Upper lobe of left lung (tissue), 6 donors: ENCODE data around the gene ZNF124. TPM values are rescaled to one million over a fixed set of nuclear protein-coding genes. Genes with fewer than 3 reads are reported as not detected.
"Not testable (repeated sequence)": the region's sequence is repeated elsewhere in the genome, so short reads cannot be mapped to it uniquely, and the experiment has no call there.

Experiments
- ATAC-seq, 2 donors: fragments of 200-7000 bp; cut with Tn5 transposase; one replicate each; pipeline ENCODE4 v1.9.1; 2022; ENCODE audit warnings: mild to moderate bottlenecking in 2 of 2, moderate library complexity in 2 of 2; ENCODE audit not compliant: low FRiP score in 2 of 2
- DNase-seq, 2 donors: peaks; one replicate each; pipeline ENCODE4 v3.0.0-alpha.2; 2019 to 2020
- H3K27ac ChIP-seq, 4 donors: fragments of 200-600 bp; sonication (generic); one replicate each; pipeline ENCODE4 v1.5.1; 2016 to 2019
- H3K27me3 ChIP-seq, 4 donors: fragments of 200-600 bp; sonication (generic); one replicate each; pipeline ENCODE4 v1.5.1; 2017 to 2019
- H3K36me3 ChIP-seq, 4 donors: fragments of 200-600 bp; sonication (generic); one replicate each; pipeline ENCODE4 v1.5.1; 2016 to 2019
- H3K4me1 ChIP-seq, 4 donors: fragments of 200-600 bp; sonication (generic); one replicate each; pipeline ENCODE4 v1.5.1; 2018 to 2019
- H3K4me3 ChIP-seq, 4 donors: fragments of 200-600 bp; sonication (generic); one replicate each; pipeline ENCODE4 v1.5.1; 2017 to 2019; ENCODE audit warnings: mild to moderate bottlenecking in 2 of 4, moderate library complexity in 1 of 4
- H3K9me3 ChIP-seq, 4 donors: fragments of 200-600 bp; sonication (generic); one replicate each; pipeline ENCODE4 v1.5.1; 2018 to 2019
- EP300 ChIP-seq, 4 donors: sonication (generic); formaldehyde crosslinking; IDR thresholded peaks; one replicate each; pipeline ENCODE4 v1.5.1; 2017; ENCODE audit warnings: antibody characterized with exemption in 4 of 4, control low read depth in 2 of 4
- POLR2A ChIP-seq, 4 donors: fragments of 450-650 bp; IDR thresholded peaks; one replicate each; pipeline ENCODE4 v1.5.1; 2016 to 2017; ENCODE audit warnings: antibody characterized with exemption in 4 of 4, mild to moderate bottlenecking in 2 of 4
- POLR2AphosphoS5 ChIP-seq, 2 donors: sonication (generic); formaldehyde crosslinking; IDR thresholded peaks; one replicate each; pipeline ENCODE4 v1.5.1; 2017; ENCODE audit warnings: antibody characterized with exemption in 2 of 2
- WGBS, 2 donors: methylation state at CpG; one replicate each; pipeline ENCODE4 v1.1.5; 2017 to 2018; 5-methylcytosine and 5-hydroxymethylcytosine counted together
- total RNA-seq, 6 donors: library from RNA; depleted of rRNA in 4 of 6; stranded (reverse); fragments of >200 nt in 4 of 6; gene quantifications; one replicate each; pipeline versions ENCODE4 v1.1.0 to v1.2.1, GENCODE V29; 2016 to 2021
- TF ChIP-seq, protein P1 (sequence below), 6 experiments: fragments of 450-650 bp in 4 of 6; fragments of 200-600 bp in 2 of 6; sonication (generic) in 2 of 6; IDR thresholded peaks; one replicate each; pipeline ENCODE4 v1.5.1; 2016 to 2019; ENCODE audit warnings: antibody characterized with exemption in 6 of 6
- donor health status: DM: no; HTN: no; CAD: no; lungs with moderate emphysema.
- donor health status: DM: no; HTN: yes; CAD: no; lungs with severe emphysema.

Gene ZNF124
- total RNA-seq, 6 donors from 2014 or later, result 8.7 to 34.6 (median 27.6) TPM

DNA sequence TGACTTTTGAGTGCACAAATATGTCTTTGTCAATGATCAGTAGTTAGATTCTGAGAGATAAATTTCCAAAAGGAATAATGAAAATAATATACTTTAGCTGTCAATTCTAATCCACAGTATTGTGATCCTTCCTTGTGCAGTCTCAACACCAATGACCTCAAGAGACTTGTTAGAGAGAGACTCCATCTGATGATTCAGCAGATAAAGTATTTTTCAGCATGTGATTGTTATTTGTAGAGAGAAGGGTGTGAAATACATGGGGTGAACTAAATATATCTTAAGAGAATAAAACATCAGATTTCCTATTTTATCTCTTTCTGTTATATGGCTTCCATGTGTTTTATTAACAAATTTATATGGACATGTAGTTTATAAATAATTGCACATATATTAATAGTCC is 5.9 kb upstream of the ZNF124 start:
- ATAC-seq (no peak), DNase-seq (no peak)
- Histone ChIP-seq H3K27ac (no peak overlapping the region), H3K4me3 (no peak overlapping the region), H3K27me3 (no peaks in the 10 kb centered on the region), H3K4me1 (no peaks in the 10 kb centered on the region), H3K9me3 (peaks cover 0 to 4% (median 1%) of the 10 kb centered on the region in 4 donors), H3K36me3 (no peaks in the 10 kb centered on the region)
- TF ChIP-seq POLR2A (IDR thresholded peaks at IDR 0.05) (no peak), POLR2AphosphoS5 (IDR thresholded peaks at IDR 0.05) (no peak), EP300 (IDR thresholded peaks at IDR 0.05) (no peak)
- TF ChIP-seq, protein P1, sequence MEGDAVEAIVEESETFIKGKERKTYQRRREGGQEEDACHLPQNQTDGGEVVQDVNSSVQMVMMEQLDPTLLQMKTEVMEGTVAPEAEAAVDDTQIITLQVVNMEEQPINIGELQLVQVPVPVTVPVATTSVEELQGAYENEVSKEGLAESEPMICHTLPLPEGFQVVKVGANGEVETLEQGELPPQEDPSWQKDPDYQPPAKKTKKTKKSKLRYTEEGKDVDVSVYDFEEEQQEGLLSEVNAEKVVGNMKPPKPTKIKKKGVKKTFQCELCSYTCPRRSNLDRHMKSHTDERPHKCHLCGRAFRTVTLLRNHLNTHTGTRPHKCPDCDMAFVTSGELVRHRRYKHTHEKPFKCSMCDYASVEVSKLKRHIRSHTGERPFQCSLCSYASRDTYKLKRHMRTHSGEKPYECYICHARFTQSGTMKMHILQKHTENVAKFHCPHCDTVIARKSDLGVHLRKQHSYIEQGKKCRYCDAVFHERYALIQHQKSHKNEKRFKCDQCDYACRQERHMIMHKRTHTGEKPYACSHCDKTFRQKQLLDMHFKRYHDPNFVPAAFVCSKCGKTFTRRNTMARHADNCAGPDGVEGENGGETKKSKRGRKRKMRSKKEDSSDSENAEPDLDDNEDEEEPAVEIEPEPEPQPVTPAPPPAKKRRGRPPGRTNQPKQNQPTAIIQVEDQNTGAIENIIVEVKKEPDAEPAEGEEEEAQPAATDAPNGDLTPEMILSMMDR (IDR thresholded peaks at IDR 0.05), result no peak

DNA sequence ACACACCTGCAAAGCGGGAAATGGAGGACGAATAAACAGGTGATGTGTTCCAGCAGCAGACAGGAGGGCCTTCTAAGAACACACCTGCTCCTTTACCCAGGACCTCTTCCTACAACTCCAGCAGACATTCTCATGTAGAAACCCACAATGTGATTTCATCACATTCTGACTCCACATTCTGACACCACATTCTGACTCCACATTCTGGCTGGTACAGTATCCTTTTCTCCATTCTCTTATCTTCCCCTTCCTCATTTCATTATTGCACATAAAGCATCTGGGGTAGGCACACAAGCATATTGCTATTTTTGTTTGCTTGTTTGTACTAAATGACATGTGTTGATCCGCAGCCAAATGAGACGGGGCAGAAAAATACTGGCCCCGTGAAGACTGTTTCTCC is 3.6 kb upstream of the ZNF124 start:
- 90 to 92% methylated on average over 5 of the region's 5 CpGs for WGBS, 2 donors
- Histone ChIP-seq H3K9me3 (peaks cover 0 to 2% (median 0%) of the 10 kb centered on the region in 4 donors), H3K27ac (no peak overlapping the region), H3K4me3 (no peak overlapping the region), H3K36me3 (no peaks in the 10 kb centered on the region), H3K27me3 (no peaks in the 10 kb centered on the region), H3K4me1 (peaks cover 0 to 6% (median 1%) of the 10 kb centered on the region in 4 donors)
- no peak for TF ChIP-seq POLR2A (IDR thresholded peaks at IDR 0.05)
- TF ChIP-seq, protein P1 (IDR thresholded peaks at IDR 0.05), result no peak
- TF ChIP-seq POLR2AphosphoS5 (IDR thresholded peaks at IDR 0.05), result no peak
- TF ChIP-seq EP300 (IDR thresholded peaks at IDR 0.05), result no peak
- DNase-seq (no peak), ATAC-seq (no peak)

DNA sequence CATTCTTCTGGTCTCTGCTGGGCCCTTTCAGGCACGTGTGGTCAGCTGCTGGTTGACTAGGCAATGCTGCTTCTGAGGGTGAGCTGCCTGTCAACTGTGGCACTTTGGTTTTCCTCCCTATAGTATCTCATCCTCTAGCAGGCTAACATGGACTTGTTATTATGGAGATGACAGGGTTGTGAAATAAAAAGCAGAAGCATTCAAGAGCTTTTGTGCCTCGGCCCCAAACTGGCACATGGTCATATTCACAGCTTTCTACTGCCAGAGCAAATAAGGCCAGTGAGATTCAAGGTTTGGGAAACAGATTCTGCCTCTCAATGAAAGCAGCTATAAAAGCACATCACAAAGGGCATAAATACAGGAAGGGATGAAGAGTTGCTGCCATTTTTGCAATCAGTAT is 1.6 kb upstream of the ZNF124 start:
- Histone ChIP-seq H3K9me3 (no peaks in the 10 kb centered on the region), H3K27me3 (no peaks in the 10 kb centered on the region), H3K4me1 (peaks cover 0 to 6% (median 1%) of the 10 kb centered on the region in 4 donors), H3K36me3 (no peaks in the 10 kb centered on the region), H3K4me3 (no peak overlapping the region), H3K27ac (no peak overlapping the region)
- no peak for ATAC-seq
- WGBS, 2 donors, result 29 to 52% methylated on average over 2 of the region's 2 CpGs
- no peak for DNase-seq
- TF ChIP-seq, protein P1 (IDR thresholded peaks at IDR 0.05), result no peak
- TF ChIP-seq POLR2A (IDR thresholded peaks at IDR 0.05), result no peak
- TF ChIP-seq EP300 (IDR thresholded peaks at IDR 0.05), result no peak
- TF ChIP-seq POLR2AphosphoS5 (IDR thresholded peaks at IDR 0.05), result no peak

DNA sequence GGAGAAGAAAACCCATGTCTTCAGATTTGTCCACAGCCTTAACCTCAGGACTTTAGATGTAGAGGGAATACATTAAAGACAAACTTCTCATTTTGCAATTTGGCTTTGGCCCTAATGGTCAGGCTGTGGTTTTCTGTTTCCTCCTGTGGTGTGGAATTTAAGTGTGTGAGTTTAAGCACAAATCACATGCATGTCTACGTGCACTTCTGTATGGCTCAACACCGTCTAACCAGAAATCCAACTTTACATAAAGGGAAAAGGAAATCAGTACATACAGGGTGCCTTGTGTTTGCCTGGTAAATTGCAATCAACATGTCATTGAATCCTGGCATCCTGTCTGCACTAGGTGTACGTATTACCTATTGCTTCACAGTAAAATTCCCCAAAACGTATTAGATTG is 1.2 kb upstream of the ZNF124 start:
- H3K4me3 ChIP-seq, result no peak overlapping the region
- H3K9me3 ChIP-seq, result peaks cover 0 to 3% (median 0%) of the 10 kb centered on the region in 4 donors
- H3K36me3 ChIP-seq, result no peaks in the 10 kb centered on the region
- no peak overlapping the region for H3K27ac ChIP-seq
- no peaks in the 10 kb centered on the region for H3K27me3 ChIP-seq
- DNase-seq (no peak), ATAC-seq (no peak)
- peaks cover 0 to 6% (median 1%) of the 10 kb centered on the region in 4 donors for H3K4me1 ChIP-seq
- no peak for TF ChIP-seq POLR2A (IDR thresholded peaks at IDR 0.05)
- TF ChIP-seq, protein P1 (IDR thresholded peaks at IDR 0.05), result no peak
- TF ChIP-seq EP300 (IDR thresholded peaks at IDR 0.05), result no peak
- TF ChIP-seq POLR2AphosphoS5 (IDR thresholded peaks at IDR 0.05), result no peak
- WGBS, 2 donors, result 52 to 77% methylated on average over 4 of the region's 4 CpGs

DNA sequence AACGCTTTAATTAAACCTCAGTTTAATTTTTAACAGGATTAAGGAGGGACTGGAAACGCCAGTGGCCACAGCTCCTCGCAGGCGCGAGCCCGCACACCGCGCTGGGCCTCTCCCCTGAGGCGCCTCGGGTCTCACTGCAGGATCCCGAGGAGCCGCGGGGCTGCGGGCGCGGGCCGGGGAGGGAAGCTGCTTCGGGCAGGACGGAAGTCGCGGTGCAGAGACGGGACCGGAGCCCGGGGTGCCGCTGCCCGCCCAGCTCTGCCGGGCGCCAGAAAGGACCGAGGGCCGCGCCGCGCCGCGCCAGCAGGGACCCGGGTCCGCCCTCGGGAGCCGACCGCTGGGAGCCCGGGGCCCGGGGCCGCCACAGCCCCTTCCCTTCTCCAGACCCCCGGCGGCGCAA is 377 bp downstream of the ZNF124 start:
- not testable (repeated sequence) for H3K4me3 ChIP-seq, H3K27ac ChIP-seq, DNase-seq, H3K9me3 ChIP-seq, H3K36me3 ChIP-seq, H3K4me1 ChIP-seq, H3K27me3 ChIP-seq
- peak; percentile 76 to 89 for ATAC-seq
- no CpG with 5 or more reads among the region's 46 CpGs for WGBS, 2 donors
